ENCODE data around the gene DPP3.

GRCh38 chr11:66454247-66454646, 26.0 kb upstream of the DPP3 start:
- TF ChIP-seq CTCF (IDR thresholded peaks at IDR 0.05; ENCODE audit: low read depth, low read length) (no peak), POLR2A (IDR thresholded peaks at IDR 0.05; ENCODE audit: extremely low read depth, insufficient read length) (no peak), MAX (IDR thresholded peaks at IDR 0.05; ENCODE audit: low read depth, low read length) (no peak), MYC (IDR thresholded peaks at IDR 0.05; ENCODE audit: low read depth, low read length) (no peak)

All from NB4 (cell line).